IMR-90 (cell line): ENCODE measurements around the gene ATP5F1B. TPM values are rescaled to one million over a fixed set of nuclear protein-coding genes. Genes with fewer than 3 reads are reported as not detected.

Source experiments
- ATAC-seq: fragments of 200-7000 bp; cut with Tn5 transposase; 2 replicates; pipeline ENCODE4 v1.9.1; 2020; ENCODE audit warnings: low read depth, mild to moderate bottlenecking, moderate library complexity
- BruUV-seq: library from RNA; stranded (reverse); fragments of 400-500 nt; replicated peaks from 2 replicates; lab custom pipeline; 2021; lab: Mats Ljungman, UMichigan
- CTCF ChIA-PET: fragments of 300-600 bp; formaldehyde crosslinking; extraction: SDS; loops from one replicate; lab custom pipeline; 2021; ENCODE audit warnings: antibody characterized with exemption; lab: Yijun Ruan, JAX
- POLR2A ChIA-PET: fragments of 300-600 bp; sonication (Branson Sonifier 250); formaldehyde crosslinking; loops from one replicate; lab custom pipeline; 2022; ENCODE audit warnings: antibody characterized with exemption; ENCODE audit not compliant: unreplicated experiment; lab: Charles Lee
- DNase-seq: peaks from one replicate; pipeline ENCODE4 v3.0.0; 2013
- H2AFZ ChIP-seq: replicated peaks from 2 replicates; pipeline ENCODE3; 2013; ENCODE audit warnings: low read length, mild to moderate bottlenecking; ENCODE audit not compliant: poor library complexity
- H2AK5ac ChIP-seq: 2 replicates; pipeline ENCODE4 v1.6.1; 2013; ENCODE audit warnings: low read depth, low read length, inconsistent platforms
- H2AK9ac ChIP-seq: replicated peaks from 2 replicates; pipeline ENCODE3; 2013; ENCODE audit warnings: mild to moderate bottlenecking, low read depth, low read length, moderate library complexity; ENCODE audit not compliant: poor library complexity
- H2BK120ac ChIP-seq: 2 replicates; pipeline ENCODE4 v1.6.1; 2013; ENCODE audit warnings: low read depth, low read length, inconsistent platforms
- H2BK15ac ChIP-seq: 3 replicates; pipeline ENCODE4 v1.6.1; 2013; ENCODE audit warnings: low read depth, low read length, inconsistent platforms
- H2BK20ac ChIP-seq: 2 replicates; pipeline ENCODE4 v1.6.1; 2013; ENCODE audit warnings: low read depth, mild to moderate bottlenecking, inconsistent platforms, low read length, moderate library complexity
- H2BK5ac ChIP-seq: 2 replicates; pipeline ENCODE4 v1.6.1; 2013; ENCODE audit warnings: mild to moderate bottlenecking, low read depth, low read length, inconsistent platforms; ENCODE audit not compliant: poor library complexity, severe bottlenecking
- H3K14ac ChIP-seq: replicated peaks from 2 replicates; pipeline ENCODE4 v1.6.1; 2013; ENCODE audit warnings: low read depth, low read length, inconsistent platforms
- H3K18ac ChIP-seq: 2 replicates; pipeline ENCODE4 v1.6.1; 2013; ENCODE audit warnings: low read depth, low read length, control low read depth
- H3K23ac ChIP-seq: 2 replicates; pipeline ENCODE4 v1.6.1; 2013; ENCODE audit warnings: low read depth, low read length, inconsistent platforms
- H3K27ac ChIP-seq: 2 replicates; pipeline ENCODE4 v1.5.1; 2013; ENCODE audit warnings: mild to moderate bottlenecking, control low read depth, low read length; ENCODE audit not compliant: insufficient read depth
- H3K27me3 ChIP-seq: 2 replicates; pipeline ENCODE4 v1.6.1; 2013; ENCODE audit warnings: low read length; ENCODE audit not compliant: control insufficient read depth, insufficient read depth
- H3K36me3 ChIP-seq: 2 replicates; pipeline ENCODE4 v1.6.1; 2013; ENCODE audit warnings: low read length, mixed read lengths; ENCODE audit not compliant: control insufficient read depth, insufficient read depth
- H3K4ac ChIP-seq: 2 replicates; pipeline ENCODE4 v1.6.1; 2013; ENCODE audit warnings: low read depth, low read length, inconsistent platforms
- H3K4me1 ChIP-seq: 2 replicates; pipeline ENCODE4 v1.6.1; 2013; ENCODE audit warnings: low read length, mixed read lengths; ENCODE audit not compliant: control insufficient read depth, insufficient read depth
- H3K4me2 ChIP-seq: 2 replicates; pipeline ENCODE4 v1.6.1; 2013; ENCODE audit warnings: low read depth, mild to moderate bottlenecking, control low read depth, low read length, moderate library complexity
- H3K4me3 ChIP-seq: 2 replicates; pipeline ENCODE4 v1.5.1; 2013; ENCODE audit warnings: low read depth, mild to moderate bottlenecking, control low read depth, low read length, moderate library complexity; ENCODE audit not compliant: insufficient read depth
- H3K56ac ChIP-seq: 2 replicates; pipeline ENCODE4 v1.6.1; 2013; ENCODE audit warnings: low read length, inconsistent platforms; ENCODE audit not compliant: insufficient read depth; ENCODE audit errors: extremely low read depth
- H3K79me1 ChIP-seq, 2 experiments: 2 replicates each; pipeline ENCODE4 v1.6.1; 2013; ENCODE audit warnings: low read length in 2 of 2, inconsistent platforms in 1 of 2, low read depth in 1 of 2
- H3K9ac ChIP-seq: 2 replicates; pipeline ENCODE4 v1.6.1; 2013; ENCODE audit warnings: low read depth, low read length, control low read depth
- H3K9me1 ChIP-seq: 2 replicates; pipeline ENCODE4 v1.6.1; 2013; ENCODE audit warnings: low read length, inconsistent platforms; ENCODE audit not compliant: insufficient read depth
- H3K9me3 ChIP-seq: 2 replicates; pipeline ENCODE4 v1.6.1; 2013; ENCODE audit warnings: low read length; ENCODE audit not compliant: control insufficient read depth, insufficient read depth
- H4K20me1 ChIP-seq: 2 replicates; pipeline ENCODE4 v1.6.1; 2013; ENCODE audit warnings: low read length, inconsistent platforms; ENCODE audit not compliant: insufficient read depth
- H4K5ac ChIP-seq: 2 replicates; pipeline ENCODE4 v1.6.1; 2013; ENCODE audit warnings: mild to moderate bottlenecking, low read depth, low read length, control low read depth
- H4K8ac ChIP-seq, 2 experiments: 2 replicates each; pipeline ENCODE4 v1.6.1; 2013; ENCODE audit warnings: low read depth in 2 of 2, low read length in 2 of 2, control low read depth in 1 of 2, inconsistent platforms in 1 of 2
- H4K91ac ChIP-seq: 2 replicates; pipeline ENCODE4 v1.6.1; 2013; ENCODE audit warnings: low read depth, low read length, inconsistent platforms; ENCODE audit not compliant: insufficient read depth
- BHLHE40 ChIP-seq: fragments of 150-350 bp; IDR thresholded peaks from 2 replicates; pipeline ENCODE4 v1.6.1; 2016; ENCODE audit warnings: mild to moderate bottlenecking, low read depth, low read length
- CEBPB ChIP-seq: IDR thresholded peaks from 2 replicates; pipeline ENCODE4 v1.6.1; 2012; ENCODE audit warnings: low read depth, low read length, improper control_type of control experiment
- CHD1 ChIP-seq: IDR thresholded peaks from 2 replicates; pipeline ENCODE4 v1.6.1; 2012; ENCODE audit warnings: low read depth, low read length, improper control_type of control experiment
- MAZ ChIP-seq: IDR thresholded peaks from 2 replicates; pipeline ENCODE4 v1.6.1; 2012; ENCODE audit warnings: low read depth, mild to moderate bottlenecking, low read length, improper control_type of control experiment, moderate library complexity, borderline replicate concordance
- MXI1 ChIP-seq: IDR thresholded peaks from 2 replicates; pipeline ENCODE4 v1.6.1; 2012; ENCODE audit warnings: low read depth, mild to moderate bottlenecking, low read length, moderate library complexity, borderline replicate concordance
- NFE2L2 ChIP-seq: fragments of 150-350 bp; IDR thresholded peaks from 2 replicates; pipeline ENCODE4 v1.6.1; 2016; ENCODE audit warnings: low read depth, mild to moderate bottlenecking, low read length
- POLR2A ChIP-seq: IDR thresholded peaks from 2 replicates; pipeline ENCODE4 v1.6.1; 2012; ENCODE audit warnings: mild to moderate bottlenecking, low read depth, low read length
- WGBS, 2 experiments: methylation state at CpG; one replicate each; pipeline versions ENCODE4 v1.1.5 to v1.1.7; 2013; ENCODE audit warnings: missing lambda C conversion rate in 2 of 2; ENCODE audit not compliant: insufficient read length in 1 of 2; ENCODE audit errors: extremely low coverage in 2 of 2; 5-methylcytosine and 5-hydroxymethylcytosine counted together
- dilution Hi-C: fragments of 300-500 bp; cut with HindIII; formaldehyde crosslinking; loops from one replicate; pipeline ENCODE4 v1.14.3; 2018; ENCODE audit warnings: low sequenced_read_pairs; ENCODE audit not compliant: unreplicated experiment
- in situ Hi-C: fragments of 300-500 bp; cut with MboI; formaldehyde crosslinking; loops from 3 replicates; pipeline ENCODE4 v1.14.3; 2019; ENCODE audit warnings: low sequenced_read_pairs, inconsistent platforms, mixed read lengths
- intact Hi-C: fragments of 100-400 bp; cut with micrococcal nuclease; formaldehyde crosslinking; loops from 2 replicates; pipeline ENCODE4 v1.10.0; 2022
- polyA plus RNA-seq, 3 experiments: library from polyadenylated mRNA; depleted of rRNA; stranded (reverse); fragments of >200 nt; gene quantifications; 2 replicates each; pipeline ENCODE4 v1.2.3, GENCODE V29; 2012; ENCODE audit warnings: low replicate concordance in 1 of 3
- total RNA-seq: library from RNA; depleted of rRNA; stranded (reverse); fragments of >200 nt; gene quantifications from 2 replicates; pipeline ENCODE4 v1.2.3, GENCODE V29; 2012
- TF ChIP-seq, protein P1 (sequence below): fragments of 150-350 bp; IDR thresholded peaks from 2 replicates; pipeline ENCODE4 v1.6.1; 2017; ENCODE audit warnings: mild to moderate bottlenecking, antibody characterized with exemption, low read length, low read depth
- TF ChIP-seq, protein P2 (sequence below): conservative IDR thresholded peaks from 2 replicates; pipeline ENCODE4 v1.5.1; 2012; ENCODE audit warnings: mild to moderate bottlenecking, low read depth, low read length, improper control_type of control experiment

ATP5F1B gene
- total and polyA plus RNA-seq, 2 of the 4 experiments (the other 2 are of a cell fraction): 812 to 915 TPM

DNA sequence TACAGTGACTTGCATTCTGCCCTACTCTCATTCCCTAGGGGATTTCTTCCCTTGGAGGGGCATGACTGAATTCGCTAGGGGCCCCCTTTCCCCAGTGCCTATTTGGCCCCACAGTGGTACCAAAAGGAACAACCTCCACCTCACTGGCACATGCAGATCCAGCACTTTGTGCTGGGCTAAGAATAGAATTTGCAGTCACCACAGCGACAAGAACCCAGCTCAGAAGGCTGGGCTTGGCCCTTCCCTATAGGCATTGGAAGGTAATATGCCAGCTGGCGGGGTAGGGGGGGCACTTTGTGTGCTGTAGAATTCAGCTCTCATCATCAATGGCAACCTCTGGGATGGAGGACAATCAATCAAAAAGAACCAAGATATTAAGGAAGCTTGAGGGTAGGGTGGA lies 29.5 kb downstream of the ATP5F1B start:
- no TSS peak for BruUV-seq
- dilution Hi-C loops: no loop called here
- CTCF ChIA-PET: no interaction called here
- Histone ChIP-seq H4K20me1 (peaks cover 45% of the 10 kb centered on the region), H3K36me3 (peaks cover 71% of the 10 kb centered on the region), H3K56ac (no peak overlapping the region), H4K91ac (no peak overlapping the region), H2AFZ (no peak overlapping the region), H4K5ac (no peak overlapping the region), H2AK9ac (no peak overlapping the region), H3K23ac (no peak overlapping the region), H3K9me3 (no peaks in the 10 kb centered on the region), H3K79me1 (peaks cover 47 to 67% of the 10 kb centered on the region in 2 experiments), H3K27me3 (no peaks in the 10 kb centered on the region), H3K4me1 (no peaks in the 10 kb centered on the region), H3K9me1 (0 out of 2 replicates have a peak, but pooled peaks cover 3% of the 10 kb centered on the region), H4K8ac (no peak overlapping the region), H3K4me3 (no peak overlapping the region), H2BK20ac (no peak overlapping the region), H3K27ac (no peak overlapping the region), H3K4me2 (no peak overlapping the region), H3K4ac (no peak overlapping the region), H3K18ac (no peak overlapping the region), H3K9ac (no peak overlapping the region), H2AK5ac (no peak overlapping the region), H3K14ac (no peak overlapping the region), H2BK5ac (no peak overlapping the region), H2BK15ac (no peak overlapping the region), H2BK120ac (no peak overlapping the region)
- ATAC-seq (no peak), DNase-seq (no peak)
- no CpG with 5 or more reads among the region's 3 CpGs for WGBS, 2 experiments
- in situ Hi-C loops: no loop called here
- TF ChIP-seq, protein P1, sequence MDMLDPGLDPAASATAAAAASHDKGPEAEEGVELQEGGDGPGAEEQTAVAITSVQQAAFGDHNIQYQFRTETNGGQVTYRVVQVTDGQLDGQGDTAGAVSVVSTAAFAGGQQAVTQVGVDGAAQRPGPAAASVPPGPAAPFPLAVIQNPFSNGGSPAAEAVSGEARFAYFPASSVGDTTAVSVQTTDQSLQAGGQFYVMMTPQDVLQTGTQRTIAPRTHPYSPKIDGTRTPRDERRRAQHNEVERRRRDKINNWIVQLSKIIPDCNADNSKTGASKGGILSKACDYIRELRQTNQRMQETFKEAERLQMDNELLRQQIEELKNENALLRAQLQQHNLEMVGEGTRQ: no peak
- no peak for TF ChIP-seq MAZ
- TF ChIP-seq, protein P2, sequence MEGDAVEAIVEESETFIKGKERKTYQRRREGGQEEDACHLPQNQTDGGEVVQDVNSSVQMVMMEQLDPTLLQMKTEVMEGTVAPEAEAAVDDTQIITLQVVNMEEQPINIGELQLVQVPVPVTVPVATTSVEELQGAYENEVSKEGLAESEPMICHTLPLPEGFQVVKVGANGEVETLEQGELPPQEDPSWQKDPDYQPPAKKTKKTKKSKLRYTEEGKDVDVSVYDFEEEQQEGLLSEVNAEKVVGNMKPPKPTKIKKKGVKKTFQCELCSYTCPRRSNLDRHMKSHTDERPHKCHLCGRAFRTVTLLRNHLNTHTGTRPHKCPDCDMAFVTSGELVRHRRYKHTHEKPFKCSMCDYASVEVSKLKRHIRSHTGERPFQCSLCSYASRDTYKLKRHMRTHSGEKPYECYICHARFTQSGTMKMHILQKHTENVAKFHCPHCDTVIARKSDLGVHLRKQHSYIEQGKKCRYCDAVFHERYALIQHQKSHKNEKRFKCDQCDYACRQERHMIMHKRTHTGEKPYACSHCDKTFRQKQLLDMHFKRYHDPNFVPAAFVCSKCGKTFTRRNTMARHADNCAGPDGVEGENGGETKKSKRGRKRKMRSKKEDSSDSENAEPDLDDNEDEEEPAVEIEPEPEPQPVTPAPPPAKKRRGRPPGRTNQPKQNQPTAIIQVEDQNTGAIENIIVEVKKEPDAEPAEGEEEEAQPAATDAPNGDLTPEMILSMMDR: no peak
- no peak for TF ChIP-seq CEBPB
- TF ChIP-seq BHLHE40: no peak
- TF ChIP-seq CHD1: no peak
- TF ChIP-seq MXI1: no peak
- no peak for TF ChIP-seq POLR2A
- no peak for TF ChIP-seq NFE2L2
- POLR2A ChIA-PET: interaction anchor here (0.5 kb wide), 1 partner anchor 105 kb away, joined by 3 read pairs; no protein-coding TSS in a partner anchor
- intact Hi-C loops: no loop called here
